ENCODE data around the gene LRIT1. TPM values are rescaled to one million over a fixed set of nuclear protein-coding genes. Genes with fewer than 3 reads are reported as not detected.

LRIT1 gene
- polyA plus RNA-seq, 2 donors = not detected

DNA sequence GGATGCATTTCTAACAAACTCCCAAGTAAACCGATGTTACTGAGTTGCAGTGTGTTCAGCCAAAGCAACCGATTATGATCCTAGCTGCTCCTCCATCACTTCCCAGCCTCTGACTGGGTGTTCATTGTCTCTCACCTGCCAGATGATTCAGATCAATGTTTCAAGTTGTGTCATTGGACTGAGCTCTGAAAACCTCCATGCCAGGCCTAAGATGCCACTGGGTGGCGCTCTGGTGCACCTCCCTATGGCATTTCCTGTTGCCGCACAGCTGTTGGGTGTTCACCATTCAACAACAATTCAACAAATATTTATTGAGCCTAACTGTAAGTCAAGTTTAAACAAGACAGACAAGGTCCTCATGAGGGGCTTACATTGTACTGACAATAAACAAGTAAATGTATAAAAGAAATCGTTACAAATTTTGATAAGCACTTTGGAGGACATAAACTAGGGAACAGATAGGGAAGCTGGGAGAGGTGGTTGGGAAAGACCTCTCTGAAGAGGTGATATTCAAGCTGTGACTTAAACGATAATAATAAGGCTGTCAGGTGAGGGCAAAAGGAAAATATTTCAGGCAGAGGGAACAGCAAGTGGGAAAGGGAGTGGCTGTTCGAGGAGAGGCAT is 26.3 kb upstream of the LRIT1 start:
- Histone ChIP-seq H3K4me3 (ENCODE audit: low read depth in 1 of 2, low read length in 2 of 2) (no peak overlapping the region), H3K9me3 (ENCODE audit: control insufficient read depth in 2 of 2, insufficient read depth in 1 of 2, low read depth in 1 of 2, low read length in 1 of 2) (no peaks in the 10 kb centered on the region), H3K27ac (ENCODE audit: low read depth in 2 of 2, low read length in 1 of 2) (no peak overlapping the region), H3K4me1 (ENCODE audit: control insufficient read depth in 2 of 2, insufficient read depth in 2 of 2, low read length in 1 of 2) (no peaks in the 10 kb centered on the region), H3K36me3 (ENCODE audit: control insufficient read depth in 2 of 2, insufficient read depth in 2 of 2, low read length in 1 of 2) (no peaks in the 10 kb centered on the region), H3K27me3 (ENCODE audit: control insufficient read depth in 1 of 2, insufficient read depth in 2 of 2, low read length in 2 of 2) (no peaks in the 10 kb centered on the region)
- WGBS, 2 donors = 39 to 42% methylated on average over 7 of the region's 7 CpGs

DNA sequence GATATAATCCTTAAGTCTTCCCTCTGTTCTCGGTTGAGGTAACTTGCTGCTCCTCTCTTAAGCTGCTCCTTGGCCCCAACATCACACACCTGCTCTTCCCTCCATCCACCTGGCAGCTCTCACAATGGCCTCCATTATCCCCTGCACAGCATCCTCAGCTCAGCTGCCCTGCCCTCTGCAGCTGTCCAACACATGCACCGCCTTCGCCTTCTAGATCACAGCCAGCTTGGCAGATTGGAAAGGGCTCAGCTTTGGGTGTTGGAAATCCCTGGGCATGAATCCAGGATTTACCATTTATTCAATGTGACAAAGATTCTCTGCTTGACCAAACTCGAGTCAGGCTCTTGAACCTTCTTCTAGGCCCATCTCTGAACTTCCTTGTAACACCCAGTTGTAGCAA is 24.1 kb upstream of the LRIT1 start:
- no peaks in the 10 kb centered on the region for H3K27me3 ChIP-seq (ENCODE audit: control insufficient read depth in 1 of 2, insufficient read depth in 2 of 2, low read length in 2 of 2)
- H3K9me3 ChIP-seq (ENCODE audit: control insufficient read depth in 2 of 2, insufficient read depth in 1 of 2, low read depth in 1 of 2, low read length in 1 of 2) = no peaks in the 10 kb centered on the region
- no peaks in the 10 kb centered on the region for H3K36me3 ChIP-seq (ENCODE audit: control insufficient read depth in 2 of 2, insufficient read depth in 2 of 2, low read length in 1 of 2)
- no peak overlapping the region for H3K4me3 ChIP-seq (ENCODE audit: low read depth in 1 of 2, low read length in 2 of 2)
- WGBS, 2 donors = 49 to 51% methylated on average over 4 of the region's 4 CpGs
- H3K4me1 ChIP-seq (ENCODE audit: control insufficient read depth in 2 of 2, insufficient read depth in 2 of 2, low read length in 1 of 2) = no peaks in the 10 kb centered on the region
- H3K27ac ChIP-seq (ENCODE audit: low read depth in 2 of 2, low read length in 1 of 2) = no peak overlapping the region

GRCh38 chr10:84264611-84265141 is 23.3 kb upstream of the LRIT1 start:
- Histone ChIP-seq H3K27me3 (ENCODE audit: control insufficient read depth in 1 of 2, insufficient read depth in 2 of 2, low read length in 2 of 2) (no peaks in the 10 kb centered on the region), H3K4me3 (ENCODE audit: low read depth in 1 of 2, low read length in 2 of 2) (no peak overlapping the region), H3K9me3 (ENCODE audit: control insufficient read depth in 2 of 2, insufficient read depth in 1 of 2, low read depth in 1 of 2, low read length in 1 of 2) (no peaks in the 10 kb centered on the region), H3K36me3 (ENCODE audit: control insufficient read depth in 2 of 2, insufficient read depth in 2 of 2, low read length in 1 of 2) (no peaks in the 10 kb centered on the region), H3K27ac (ENCODE audit: low read depth in 2 of 2, low read length in 1 of 2) (no peak overlapping the region), H3K4me1 (ENCODE audit: control insufficient read depth in 2 of 2, insufficient read depth in 2 of 2, low read length in 1 of 2) (no peaks in the 10 kb centered on the region)
- 2 to 4% methylated on average over 11 of the region's 11 CpGs for WGBS, 2 donors

DNA sequence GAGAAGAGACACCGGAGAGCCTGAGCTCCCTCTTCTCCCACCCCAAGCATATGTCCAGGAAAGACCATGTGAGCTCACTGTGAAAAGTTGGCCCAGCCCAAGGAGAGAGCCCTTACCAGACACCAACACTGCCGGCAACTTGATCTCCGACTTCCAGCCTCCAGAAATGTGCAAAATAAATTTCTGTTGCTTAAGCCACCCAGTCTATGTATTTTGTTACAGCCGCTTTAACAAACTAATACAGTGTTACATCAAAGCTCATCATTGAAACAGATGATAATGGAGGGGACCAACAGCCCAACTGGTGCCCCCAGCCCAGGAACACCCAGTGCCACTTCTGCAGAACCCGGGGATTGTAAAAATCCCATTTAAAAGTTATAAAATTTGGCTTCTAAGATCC is 22.4 kb upstream of the LRIT1 start:
- Histone ChIP-seq H3K27me3 (ENCODE audit: control insufficient read depth in 1 of 2, insufficient read depth in 2 of 2, low read length in 2 of 2) (no peaks in the 10 kb centered on the region), H3K4me1 (ENCODE audit: control insufficient read depth in 2 of 2, insufficient read depth in 2 of 2, low read length in 1 of 2) (no peaks in the 10 kb centered on the region), H3K27ac (ENCODE audit: low read depth in 2 of 2, low read length in 1 of 2) (no peak overlapping the region), H3K4me3 (ENCODE audit: low read depth in 1 of 2, low read length in 2 of 2) (no peak overlapping the region), H3K9me3 (ENCODE audit: control insufficient read depth in 2 of 2, insufficient read depth in 1 of 2, low read depth in 1 of 2, low read length in 1 of 2) (no peaks in the 10 kb centered on the region), H3K36me3 (ENCODE audit: control insufficient read depth in 2 of 2, insufficient read depth in 2 of 2, low read length in 1 of 2) (no peaks in the 10 kb centered on the region)
- 83 to 84% methylated on average over 5 of the region's 5 CpGs for WGBS, 2 donors

- H3K4me3 ChIP-seq (ENCODE audit: low read depth in 1 of 2, low read length in 2 of 2) = no peak overlapping the region
- no peaks in the 10 kb centered on the region for H3K4me1 ChIP-seq (ENCODE audit: control insufficient read depth in 2 of 2, insufficient read depth in 2 of 2, low read length in 1 of 2)
- H3K27me3 ChIP-seq (ENCODE audit: control insufficient read depth in 1 of 2, insufficient read depth in 2 of 2, low read length in 2 of 2) = no peaks in the 10 kb centered on the region
- no peak overlapping the region for H3K27ac ChIP-seq (ENCODE audit: low read depth in 2 of 2, low read length in 1 of 2)
- WGBS, 2 donors = 72 to 78% methylated on average over 12 to 13 of the region's 13 CpGs
- no peaks in the 10 kb centered on the region for H3K9me3 ChIP-seq (ENCODE audit: control insufficient read depth in 2 of 2, insufficient read depth in 1 of 2, low read depth in 1 of 2, low read length in 1 of 2)
- no peaks in the 10 kb centered on the region for H3K36me3 ChIP-seq (ENCODE audit: control insufficient read depth in 2 of 2, insufficient read depth in 2 of 2, low read length in 1 of 2)
Measured at GRCh38 chr10:84262190-84262956, 21.0 kb upstream of the LRIT1 start.

- H3K4me1 ChIP-seq (ENCODE audit: control insufficient read depth in 2 of 2, insufficient read depth in 2 of 2, low read length in 1 of 2) = no peaks in the 10 kb centered on the region
- H3K4me3 ChIP-seq (ENCODE audit: low read depth in 1 of 2, low read length in 2 of 2) = no peak overlapping the region
- H3K9me3 ChIP-seq (ENCODE audit: control insufficient read depth in 2 of 2, insufficient read depth in 1 of 2, low read depth in 1 of 2, low read length in 1 of 2) = no peaks in the 10 kb centered on the region
- H3K27me3 ChIP-seq (ENCODE audit: control insufficient read depth in 1 of 2, insufficient read depth in 2 of 2, low read length in 2 of 2) = no peaks in the 10 kb centered on the region
- H3K36me3 ChIP-seq (ENCODE audit: control insufficient read depth in 2 of 2, insufficient read depth in 2 of 2, low read length in 1 of 2) = no peaks in the 10 kb centered on the region
- WGBS, 2 donors = 79 to 87% methylated on average over 7 of the region's 7 CpGs
- no peak overlapping the region for H3K27ac ChIP-seq (ENCODE audit: low read depth in 2 of 2, low read length in 1 of 2)
Measured at GRCh38 chr10:84261236-84261915, 20.0 kb upstream of the LRIT1 start.

DNA sequence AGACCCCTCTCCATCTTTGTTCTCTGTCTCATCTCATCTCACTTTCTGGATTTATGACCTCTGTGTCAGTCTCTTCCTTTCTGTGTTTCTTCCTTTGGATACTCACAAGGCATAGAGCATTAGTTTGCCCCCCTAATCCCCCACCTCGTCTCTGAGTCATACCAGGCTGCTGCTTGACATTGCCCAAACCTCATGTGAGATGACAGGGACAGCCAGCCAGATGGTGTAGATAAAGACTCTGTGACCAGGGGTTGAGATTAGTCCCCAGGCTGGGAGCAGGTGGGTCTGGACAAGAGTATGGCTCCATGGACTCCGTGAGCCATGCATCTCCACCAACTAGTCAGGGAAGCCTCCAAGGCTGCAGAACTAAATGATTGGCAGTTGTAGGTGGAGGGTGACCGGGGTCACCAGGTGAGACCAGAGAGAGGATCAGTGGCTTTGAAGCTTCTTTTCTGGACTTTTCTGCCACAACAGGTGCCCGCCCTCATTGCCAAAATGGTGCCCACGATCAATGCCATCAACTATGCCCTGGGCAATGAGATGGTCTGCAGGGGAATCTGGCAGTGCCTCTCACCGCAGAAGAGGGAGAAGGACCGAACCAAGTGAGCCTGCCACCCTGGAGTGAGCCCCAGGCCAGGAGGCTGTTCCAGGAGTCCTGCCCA is 16.8 kb upstream of the LRIT1 start:
- no peaks in the 10 kb centered on the region for H3K36me3 ChIP-seq (ENCODE audit: control insufficient read depth in 2 of 2, insufficient read depth in 2 of 2, low read length in 1 of 2)
- no peaks in the 10 kb centered on the region for H3K27me3 ChIP-seq (ENCODE audit: control insufficient read depth in 1 of 2, insufficient read depth in 2 of 2, low read length in 2 of 2)
- 82 to 87% methylated on average over 7 of the region's 7 CpGs for WGBS, 2 donors
- no peak overlapping the region for H3K27ac ChIP-seq (ENCODE audit: low read depth in 2 of 2, low read length in 1 of 2)
- H3K4me3 ChIP-seq (ENCODE audit: low read depth in 1 of 2, low read length in 2 of 2) = no peak overlapping the region
- H3K4me1 ChIP-seq (ENCODE audit: control insufficient read depth in 2 of 2, insufficient read depth in 2 of 2, low read length in 1 of 2) = no peaks in the 10 kb centered on the region
- H3K9me3 ChIP-seq (ENCODE audit: control insufficient read depth in 2 of 2, insufficient read depth in 1 of 2, low read depth in 1 of 2, low read length in 1 of 2) = peaks cover 0 to 2% of the 10 kb centered on the region in 2 donors

DNA sequence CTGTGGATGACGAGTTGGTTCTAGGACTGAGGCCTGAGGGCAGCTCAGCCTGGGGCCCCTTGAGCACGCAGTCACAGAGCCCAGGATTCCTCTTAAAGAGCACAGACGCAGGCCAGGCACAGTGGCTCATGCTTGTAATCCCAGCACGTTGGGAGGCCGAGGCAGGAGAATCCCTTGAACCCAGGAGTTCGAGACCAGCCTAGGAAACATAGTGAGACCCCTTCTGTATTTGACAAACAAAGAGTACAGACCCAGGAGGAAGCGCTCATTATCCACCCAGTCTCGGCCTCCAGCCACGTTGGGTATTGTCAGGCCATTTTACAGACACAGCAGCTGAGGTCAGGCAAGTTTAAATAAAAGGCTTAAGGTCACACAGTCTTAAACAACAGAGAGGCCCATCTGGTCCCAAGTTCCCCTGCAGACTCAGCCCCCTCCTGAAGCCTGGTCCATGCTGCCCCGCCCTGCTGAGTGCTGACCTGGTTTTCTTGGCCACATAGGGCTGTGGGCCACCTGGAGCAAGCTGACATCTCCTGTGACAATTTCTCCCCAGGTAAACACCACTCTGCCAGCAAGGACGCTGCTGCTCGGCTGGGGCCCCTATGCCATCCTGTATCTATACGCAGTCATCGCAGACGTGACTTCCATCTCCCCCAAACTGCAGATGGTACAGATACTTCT is 16.1 kb upstream of the LRIT1 start:
- H3K27ac ChIP-seq (ENCODE audit: low read depth in 2 of 2, low read length in 1 of 2) = no peak overlapping the region
- no peaks in the 10 kb centered on the region for H3K36me3 ChIP-seq (ENCODE audit: control insufficient read depth in 2 of 2, insufficient read depth in 2 of 2, low read length in 1 of 2)
- no peak overlapping the region for H3K4me3 ChIP-seq (ENCODE audit: low read depth in 1 of 2, low read length in 2 of 2)
- H3K4me1 ChIP-seq (ENCODE audit: control insufficient read depth in 2 of 2, insufficient read depth in 2 of 2, low read length in 1 of 2) = no peaks in the 10 kb centered on the region
- no peaks in the 10 kb centered on the region for H3K27me3 ChIP-seq (ENCODE audit: control insufficient read depth in 1 of 2, insufficient read depth in 2 of 2, low read length in 2 of 2)
- peaks cover 0 to 2% of the 10 kb centered on the region in 2 donors for H3K9me3 ChIP-seq (ENCODE audit: control insufficient read depth in 2 of 2, insufficient read depth in 1 of 2, low read depth in 1 of 2, low read length in 1 of 2)
- WGBS, 2 donors = 74 to 76% methylated on average over 15 of the region's 15 CpGs

All from esophagus (tissue), 2 donors.